Adrenal gland (tissue), 12 donors: ENCODE data around the gene RIMBP2. TPM values are rescaled to one million over a fixed set of nuclear protein-coding genes. Genes with fewer than 3 reads are reported as not detected.

Source experiments
- DNase-seq, 7 donors: peaks; one replicate each; pipeline ENCODE4 v3.0.0-alpha.2; 2019 to 2020
- H3K27ac ChIP-seq, 5 donors: fragments of 200-600 bp; sonication (generic) in 4 of 5; 1 replicate in 3 of 5; 2 replicates in 2 of 5; pipeline versions ENCODE4 v1.5.1 to v1.8.0; 2016 to 2020; ENCODE audit warnings: mild to moderate bottlenecking in 1 of 5
- H3K27me3 ChIP-seq: fragments of 200-600 bp; 2 replicates; pipeline ENCODE4 v1.8.0; 2021
- H3K36me3 ChIP-seq, 2 donors: fragments of 200-600 bp; replicated peaks in 1 of 2; 1 replicate in 1 of 2; 2 replicates in 1 of 2; pipeline versions ENCODE4 v1.5.1 to v1.8.0; 2018 to 2022
- H3K4me1 ChIP-seq, 2 donors: fragments of 200-600 bp; replicated peaks in 1 of 2; 1 replicate in 1 of 2; 2 replicates in 1 of 2; pipeline versions ENCODE4 v1.5.1 to v1.8.0; 2018 to 2021
- H3K4me3 ChIP-seq, 4 donors: fragments of 200-600 bp; sonication (generic) in 3 of 4; one replicate each; pipeline ENCODE4 v1.5.1; 2016 to 2018
- H3K9me3 ChIP-seq, 3 donors: fragments of 200-600 bp; sonication (generic) in 1 of 3; replicated peaks in 1 of 3; 1 replicate in 2 of 3; 2 replicates in 1 of 3; pipeline versions ENCODE4 v1.5.1 to v1.8.0; 2016 to 2021
- CTCF ChIP-seq, 6 experiments: fragments of 450-650 bp in 4 of 6; fragments of 200-600 bp in 2 of 6; sonication (generic) in 1 of 6; IDR thresholded peaks; 1 replicate in 5 of 6; 2 replicates in 1 of 6; pipeline versions ENCODE4 v1.5.1 to v1.8.0; 2016 to 2021; ENCODE audit warnings: antibody characterized with exemption in 6 of 6, mild to moderate bottlenecking in 2 of 6, moderate library complexity in 1 of 6
- POLR2A ChIP-seq, 2 donors: fragments of 450-650 bp; IDR thresholded peaks; one replicate each; pipeline ENCODE4 v1.6.1; 2017; ENCODE audit warnings: antibody characterized with exemption in 2 of 2, mild to moderate bottlenecking in 2 of 2, moderate library complexity in 1 of 2
- WGBS, 4 donors: extraction: QIAGEN DNeasy Blood & Tissue Kit in 2 of 4; methylation state at CpG; one replicate each; pipeline versions ENCODE4 v1.1.5 to v1.1.7; 2013 to 2017; 5-methylcytosine and 5-hydroxymethylcytosine counted together
- intact Hi-C, 2 donors: fragments of 100-400 bp; cut with DNase I; formaldehyde crosslinking; loops; one replicate each; pipeline versions ENCODE4 v1.14.1 to v1.15.0; 2022 to 2023
- polyA plus RNA-seq, 3 donors: library from polyadenylated mRNA; stranded (reverse); fragments of 200-250 nt in 2 of 3; fragments of 350-450 nt in 1 of 3; fragmentation: Illumina TruSeq in 1 of 3; extraction: RNeasy Lipid Tissue Mini Kit (QIAGEN cat#74804) in 1 of 3; gene quantifications; one replicate each; pipeline ENCODE4 v1.2.3, GENCODE V29; 2013 to 2014
- total RNA-seq, 9 donors: library from RNA; depleted of rRNA in 4 of 9; stranded (reverse); fragments of >200 nt in 4 of 9; fragments of 120-200 nt in 1 of 9; fragmentation: NEBNext Ultra II Directional in 1 of 9; extraction: Animal tissue kit (Norgen Biotek cat#: 25700) in 1 of 9; gene quantifications; one replicate each; pipeline versions ENCODE4 v1.1.0 to v1.2.4, GENCODE V29; 2013 to 2023
- donor health status: healthy with polysubstance abuse.
- donor health status: Bipolar disorder and iron deficiency.
- donor health status: DM: yes; HTN: yes; CAD: no.
- donor health status: DM: no; HTN: no; CAD: no.
- donor health status: DM: no; HTN: no; CAD: no.
- donor health status: DM: yes; HTN: yes; CAD: no.

RIMBP2 gene
- total and polyA plus RNA-seq, 12 donors, result 0.18 to 23.9 (median 6.3) TPM; not detected in 2

GRCh38 chr12:130420071-130420470, 296.0 kb downstream of the RIMBP2 start:
- DNase-seq, result no peak
- Histone ChIP-seq H3K27me3 (no peaks in the 10 kb centered on the region), H3K9me3 (no peaks in the 10 kb centered on the region), H3K36me3 (no peaks in the 10 kb centered on the region), H3K4me3 (no peak overlapping the region), H3K27ac (no peak overlapping the region), H3K4me1 (no peaks in the 10 kb centered on the region)
- intact Hi-C loops, result no loop called here
- TF ChIP-seq POLR2A (IDR thresholded peaks at IDR 0.05) (no peak), CTCF (IDR thresholded peaks at IDR 0.05) (no peak)
- WGBS, 4 donors, result 75 to 77% (median 76%) methylated on average over 4 of the region's 4 CpGs

GRCh38 chr12:130419116-130419515, 297.0 kb downstream of the RIMBP2 start:
- intact Hi-C loops, result no loop called here
- WGBS, 4 donors, result 32 to 59% (median 54%) methylated on average over 4 to 6 of the region's 6 CpGs
- TF ChIP-seq POLR2A (IDR thresholded peaks at IDR 0.05) (no peak), CTCF (IDR thresholded peaks at IDR 0.05) (no peak)

GRCh38 chr12:130418251-130418650, 297.8 kb downstream of the RIMBP2 start:
- no peak for TF ChIP-seq POLR2A (IDR thresholded peaks at IDR 0.05)
- TF ChIP-seq CTCF (IDR thresholded peaks at IDR 0.05), result no peak
- DNase-seq, result no peak
- intact Hi-C loops, result no loop called here
- H3K4me3 ChIP-seq, result no peak overlapping the region
- H3K36me3 ChIP-seq, result no peaks in the 10 kb centered on the region
- H3K27me3 ChIP-seq, result no peaks in the 10 kb centered on the region
- H3K9me3 ChIP-seq, result no peaks in the 10 kb centered on the region
- 71 to 78% (median 74%) methylated on average over 3 of the region's 3 CpGs for WGBS, 4 donors
- no peaks in the 10 kb centered on the region for H3K4me1 ChIP-seq
- no peak overlapping the region for H3K27ac ChIP-seq

More at GRCh38 chr12:130419116-130419515, 297.0 kb downstream of the RIMBP2 start:
- peak in 1 of 7 donors; percentile 31 for DNase-seq
- H3K4me1 ChIP-seq, result no peaks in the 10 kb centered on the region
- no peaks in the 10 kb centered on the region for H3K36me3 ChIP-seq
- H3K27me3 ChIP-seq, result no peaks in the 10 kb centered on the region
- H3K4me3 ChIP-seq, result no peak overlapping the region
- H3K9me3 ChIP-seq, result no peaks in the 10 kb centered on the region
- no peak overlapping the region for H3K27ac ChIP-seq

- no peak overlapping the region for H3K27ac ChIP-seq
- H3K4me1 ChIP-seq, result no peaks in the 10 kb centered on the region
- no peak for TF ChIP-seq CTCF (IDR thresholded peaks at IDR 0.05)
- TF ChIP-seq POLR2A (IDR thresholded peaks at IDR 0.05), result no peak
- no peaks in the 10 kb centered on the region for H3K36me3 ChIP-seq
- 69 to 90% (median 85%) methylated on average over 7 of the region's 7 CpGs for WGBS, 4 donors
- H3K27me3 ChIP-seq, result no peaks in the 10 kb centered on the region
- no peaks in the 10 kb centered on the region for H3K9me3 ChIP-seq
- no peak overlapping the region for H3K4me3 ChIP-seq
- peak in 1 of 7 donors; percentile 27 for DNase-seq
- intact Hi-C loops, result no loop called here
These were observed 301.7 kb downstream of the RIMBP2 start for GRCh38 chr12:130414381-130414780.
